ENCODE results near the gene TXNDC2.

TXNDC2 gene

GRCh38 chr18:9860682-9861081 is 25.1 kb upstream of the TXNDC2 start:
- H3K4me2 ChIP-seq (ENCODE audit: low read depth, low read length, poor library complexity, severe bottlenecking), result no peak overlapping the region
- no peaks in the 10 kb centered on the region for H3K79me2 ChIP-seq (ENCODE audit: insufficient read depth, low read length)
- H3K4me1 ChIP-seq (ENCODE audit: insufficient read depth, low read length, poor library complexity, severe bottlenecking), result peaks cover 25% of the 10 kb centered on the region
- H4K20me1 ChIP-seq (ENCODE audit: insufficient read depth, low read length, poor library complexity, severe bottlenecking), result no peaks in the 10 kb centered on the region
- H3K36me3 ChIP-seq (ENCODE audit: insufficient read depth, low read length), result no peaks in the 10 kb centered on the region
- H3K9ac ChIP-seq (ENCODE audit: low read depth, low read length, poor library complexity, severe bottlenecking), result no peak overlapping the region
- no peak overlapping the region for H3K4me3 ChIP-seq (ENCODE audit: low read length, poor library complexity, severe bottlenecking)
- H3K9me3 ChIP-seq (ENCODE audit: insufficient read depth, low read depth, low read length), result no peaks in the 10 kb centered on the region
- H3F3A ChIP-seq (ENCODE audit: low read depth), result no peaks in the 10 kb centered on the region
- H3K27me3 ChIP-seq (ENCODE audit: insufficient read depth, low read length, poor library complexity, severe bottlenecking), result no peaks in the 10 kb centered on the region
- H3K9me2 ChIP-seq (replicated peaks; ENCODE audit: low read depth, low read length), result no peaks in the 10 kb centered on the region
- no peak for TF ChIP-seq EZH2phosphoT487 (IDR thresholded peaks at IDR 0.05; ENCODE audit: borderline replicate concordance)
- no peak for TF ChIP-seq CTCF (conservative IDR thresholded peaks at IDR 0.05; ENCODE audit: low read length)
- no peak overlapping the region for H2AFZ ChIP-seq (ENCODE audit: low read length)

- Histone ChIP-seq H3K9me3 (ENCODE audit: insufficient read depth, low read depth, low read length) (peaks cover 2% of the 10 kb centered on the region; the same call in 1 of the 2 replicates), H3K9ac (ENCODE audit: low read depth, low read length, poor library complexity, severe bottlenecking) (no peak overlapping the region), H3K79me2 (ENCODE audit: insufficient read depth, low read length) (no peaks in the 10 kb centered on the region), H3K27me3 (ENCODE audit: insufficient read depth, low read length, poor library complexity, severe bottlenecking) (no peaks in the 10 kb centered on the region), H2AFZ (ENCODE audit: low read length) (no peak overlapping the region), H3F3A (ENCODE audit: low read depth) (no peaks in the 10 kb centered on the region), H3K9me2 (replicated peaks; ENCODE audit: low read depth, low read length) (no peaks in the 10 kb centered on the region), H3K4me1 (ENCODE audit: insufficient read depth, low read length, poor library complexity, severe bottlenecking) (peaks cover 25% of the 10 kb centered on the region), H3K36me3 (ENCODE audit: insufficient read depth, low read length) (no peaks in the 10 kb centered on the region), H3K4me2 (ENCODE audit: low read depth, low read length, poor library complexity, severe bottlenecking) (no peak overlapping the region), H3K4me3 (ENCODE audit: low read length, poor library complexity, severe bottlenecking) (no peak overlapping the region), H4K20me1 (ENCODE audit: insufficient read depth, low read length, poor library complexity, severe bottlenecking) (no peaks in the 10 kb centered on the region)
- no peak for TF ChIP-seq CTCF (conservative IDR thresholded peaks at IDR 0.05; ENCODE audit: low read length)
- no peak for TF ChIP-seq EZH2phosphoT487 (IDR thresholded peaks at IDR 0.05; ENCODE audit: borderline replicate concordance)
These were observed 24.6 kb upstream of the TXNDC2 start for GRCh38 chr18:9861157-9861556.

GRCh38 chr18:9861933-9862332 is 23.8 kb upstream of the TXNDC2 start:
- H3K9ac ChIP-seq (ENCODE audit: low read depth, low read length, poor library complexity, severe bottlenecking), result no peak overlapping the region
- TF ChIP-seq CTCF (conservative IDR thresholded peaks at IDR 0.05; ENCODE audit: low read length), result no peak
- TF ChIP-seq EZH2phosphoT487 (IDR thresholded peaks at IDR 0.05; ENCODE audit: borderline replicate concordance), result no peak
- peaks cover 3% of the 10 kb centered on the region; the same call in 1 of the 2 replicates for H3K9me3 ChIP-seq (ENCODE audit: insufficient read depth, low read depth, low read length)
- no peaks in the 10 kb centered on the region for H3F3A ChIP-seq (ENCODE audit: low read depth)
- no peaks in the 10 kb centered on the region for H4K20me1 ChIP-seq (ENCODE audit: insufficient read depth, low read length, poor library complexity, severe bottlenecking)
- no peaks in the 10 kb centered on the region for H3K9me2 ChIP-seq (replicated peaks; ENCODE audit: low read depth, low read length)
- H3K4me1 ChIP-seq (ENCODE audit: insufficient read depth, low read length, poor library complexity, severe bottlenecking), result peaks cover 25% of the 10 kb centered on the region
- H3K36me3 ChIP-seq (ENCODE audit: insufficient read depth, low read length), result no peaks in the 10 kb centered on the region
- H2AFZ ChIP-seq (ENCODE audit: low read length), result no peak overlapping the region
- no peak overlapping the region for H3K4me3 ChIP-seq (ENCODE audit: low read length, poor library complexity, severe bottlenecking)
- H3K4me2 ChIP-seq (ENCODE audit: low read depth, low read length, poor library complexity, severe bottlenecking), result no peak overlapping the region
- H3K27me3 ChIP-seq (ENCODE audit: insufficient read depth, low read length, poor library complexity, severe bottlenecking), result no peaks in the 10 kb centered on the region
- H3K79me2 ChIP-seq (ENCODE audit: insufficient read depth, low read length), result no peaks in the 10 kb centered on the region
